HG02884 (cell line): Measurements from ENCODE around the gene PARD3B.
"Not testable (repeated sequence)": the region's sequence is repeated elsewhere in the genome, so short reads cannot be mapped to it uniquely, and the experiment has no call there.

Source experiments
- ATAC-seq: cut with Tn5 transposase; IDR thresholded peaks from one replicate; pipeline ENCODE4 v1.9.1; 2021; ENCODE audit warnings: mild to moderate bottlenecking, moderate library complexity; ENCODE audit not compliant: unreplicated experiment

Gene PARD3B

GRCh38 chr2:205218056-205218455, 672.8 kb downstream of the PARD3B start:
- no peak for ATAC-seq

- ATAC-seq, result not testable (repeated sequence)
Measured at GRCh38 chr2:205218816-205219215, 673.5 kb downstream of the PARD3B start.

GRCh38 chr2:205220559-205220958, 675.3 kb downstream of the PARD3B start:
- ATAC-seq, result no peak

- no peak for ATAC-seq
Measured at GRCh38 chr2:205232086-205232485, 686.8 kb downstream of the PARD3B start.

- ATAC-seq, result no peak
Measured at GRCh38 chr2:205235434-205235833, 690.2 kb downstream of the PARD3B start.

GRCh38 chr2:205237524-205237923, 692.2 kb downstream of the PARD3B start:
- no peak for ATAC-seq

- ATAC-seq, result no peak
Measured at GRCh38 chr2:205245001-205245400, 699.7 kb downstream of the PARD3B start.

- ATAC-seq, result no peak
Measured at GRCh38 chr2:205245652-205246051, 700.4 kb downstream of the PARD3B start.

GRCh38 chr2:205259121-205259520, 713.8 kb downstream of the PARD3B start:
- no peak for ATAC-seq

GRCh38 chr2:205261516-205262020, 716.3 kb downstream of the PARD3B start:
- ATAC-seq, result no peak

- ATAC-seq, result no peak
Measured at GRCh38 chr2:205267323-205267722, 722.0 kb downstream of the PARD3B start.

- no peak for ATAC-seq
Measured at GRCh38 chr2:205270689-205271088, 725.4 kb downstream of the PARD3B start.

GRCh38 chr2:205273148-205273547, 727.9 kb downstream of the PARD3B start:
- no peak for ATAC-seq

- ATAC-seq, result no peak
Measured at GRCh38 chr2:205273627-205274026, 728.4 kb downstream of the PARD3B start.

- ATAC-seq, result no peak
Measured at GRCh38 chr2:205274801-205275200, 729.5 kb downstream of the PARD3B start.

- ATAC-seq, result no peak
Measured at GRCh38 chr2:205276116-205276777, 731.0 kb downstream of the PARD3B start.

- no peak for ATAC-seq
Measured at GRCh38 chr2:205280596-205281236, 735.4 kb downstream of the PARD3B start.

- ATAC-seq, result no peak
Measured at GRCh38 chr2:205283736-205284270, 738.5 kb downstream of the PARD3B start.

- ATAC-seq, result no peak
Measured at GRCh38 chr2:205284334-205284733, 739.1 kb downstream of the PARD3B start.

- no peak for ATAC-seq
Measured at GRCh38 chr2:205287316-205287715, 742.0 kb downstream of the PARD3B start.

GRCh38 chr2:205288686-205289085, 743.4 kb downstream of the PARD3B start:
- no peak for ATAC-seq

- no peak for ATAC-seq
Measured at GRCh38 chr2:205290299-205290698, 745.0 kb downstream of the PARD3B start.
